Stimulated activated CD4-positive, alpha-beta T cell treated with anti-CD3 and anti-CD28 coated beads, Interleukin-1b, Interleukin-23, amount 100 ng/mL, for 4 hours (primary cell): ENCODE data around the gene RGS1.

Experiments used
- DNase-seq, 2 donors: peaks; one replicate each; pipeline ENCODE4 v3.0.0-alpha.2; 2020; ENCODE audit warnings: low read depth in 2 of 2

Gene RGS1

DNA sequence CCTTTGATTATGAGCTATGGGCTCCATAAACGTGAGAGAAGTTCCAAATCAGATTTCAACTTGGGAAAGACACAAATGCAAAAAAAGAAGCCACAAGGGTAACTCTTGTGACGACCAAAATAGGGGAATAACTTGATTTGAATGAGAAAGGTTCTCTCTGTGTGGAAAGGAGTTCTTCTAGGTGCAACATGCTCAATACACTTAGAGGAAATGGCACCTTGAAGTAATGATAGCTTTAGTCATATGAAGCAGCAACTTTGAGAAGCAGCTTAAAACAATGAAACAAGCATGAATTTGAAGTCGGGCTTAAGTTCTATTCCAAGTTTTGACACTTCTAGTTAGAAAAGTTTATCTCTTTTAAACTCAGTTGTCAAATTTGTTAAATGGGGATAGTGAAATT lies 21.8 kb upstream of the RGS1 start:
- DNase-seq: no peak

DNA sequence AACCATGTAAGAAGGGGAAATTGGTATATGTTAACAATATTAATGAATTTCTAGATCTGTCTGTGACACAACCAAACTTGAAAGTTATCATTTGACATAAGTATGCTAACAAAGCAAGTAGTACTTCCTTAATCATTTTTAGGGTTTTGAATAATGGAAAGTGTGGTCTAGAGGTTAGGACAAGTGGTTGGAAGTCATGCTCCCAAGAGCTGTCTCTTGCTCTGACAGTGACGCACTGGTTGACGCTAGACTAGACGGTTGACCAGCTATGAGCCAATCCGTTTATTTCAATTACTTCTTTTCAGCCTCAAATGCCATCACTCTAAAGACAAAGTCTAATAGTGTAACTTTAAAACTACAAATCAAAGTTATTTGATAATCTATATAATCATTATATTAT lies 20.7 kb upstream of the RGS1 start:
- DNase-seq: no peak

DNA sequence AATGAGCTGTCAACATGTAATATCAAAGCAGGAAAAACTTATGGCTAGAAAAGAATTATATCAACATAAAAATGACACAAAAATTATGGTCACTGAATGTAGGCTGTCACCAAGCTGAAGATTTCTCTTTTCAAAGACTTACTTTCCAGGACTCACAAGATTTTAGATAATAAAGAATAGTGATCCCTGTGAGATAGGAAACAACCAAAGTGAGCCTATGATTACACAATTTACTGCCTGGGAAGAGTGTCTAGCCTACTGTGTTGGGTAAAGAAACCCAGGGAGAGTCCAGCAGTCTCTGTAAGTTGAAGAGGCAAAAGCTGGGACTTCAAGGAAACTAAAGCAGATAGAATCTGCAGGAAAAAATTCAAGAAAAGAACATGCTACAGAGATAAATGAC lies 20.2 kb upstream of the RGS1 start:
- no peak for DNase-seq

DNA sequence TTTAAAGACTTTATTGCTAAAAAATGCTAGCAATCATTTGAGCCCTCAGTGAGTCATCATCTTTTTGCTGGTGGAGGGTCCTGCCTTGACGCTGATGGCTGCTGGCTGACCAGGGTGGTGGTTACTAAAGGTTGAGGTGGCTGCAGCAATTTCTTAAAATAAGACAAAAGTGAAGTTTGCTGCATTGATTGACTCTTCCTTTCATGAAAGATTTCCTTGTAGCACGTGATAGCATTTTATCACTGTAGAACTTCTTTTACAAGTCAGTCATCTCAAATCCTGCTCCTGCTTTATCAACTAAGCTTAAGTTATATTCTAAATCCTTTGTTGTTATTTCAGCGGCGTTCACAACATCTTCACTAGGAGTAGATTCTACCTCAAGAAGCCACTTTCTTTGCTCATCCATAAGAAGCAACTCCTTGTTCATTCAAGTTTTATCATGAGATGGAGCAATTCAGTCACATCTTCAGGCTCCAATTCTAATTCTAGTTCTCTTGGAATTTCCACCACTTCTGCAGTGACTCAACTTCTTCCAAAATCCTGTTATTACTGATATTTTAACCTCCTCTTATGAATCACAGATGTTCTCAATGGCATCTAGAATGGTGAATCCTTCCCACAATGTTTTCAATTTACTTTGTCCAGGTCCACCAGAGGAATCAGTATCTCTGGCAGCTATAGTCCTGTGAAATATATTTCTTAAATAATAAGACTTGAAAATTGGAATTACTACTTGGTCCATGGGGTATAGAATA lies 17.6 kb upstream of the RGS1 start:
- DNase-seq: no peak

DNA sequence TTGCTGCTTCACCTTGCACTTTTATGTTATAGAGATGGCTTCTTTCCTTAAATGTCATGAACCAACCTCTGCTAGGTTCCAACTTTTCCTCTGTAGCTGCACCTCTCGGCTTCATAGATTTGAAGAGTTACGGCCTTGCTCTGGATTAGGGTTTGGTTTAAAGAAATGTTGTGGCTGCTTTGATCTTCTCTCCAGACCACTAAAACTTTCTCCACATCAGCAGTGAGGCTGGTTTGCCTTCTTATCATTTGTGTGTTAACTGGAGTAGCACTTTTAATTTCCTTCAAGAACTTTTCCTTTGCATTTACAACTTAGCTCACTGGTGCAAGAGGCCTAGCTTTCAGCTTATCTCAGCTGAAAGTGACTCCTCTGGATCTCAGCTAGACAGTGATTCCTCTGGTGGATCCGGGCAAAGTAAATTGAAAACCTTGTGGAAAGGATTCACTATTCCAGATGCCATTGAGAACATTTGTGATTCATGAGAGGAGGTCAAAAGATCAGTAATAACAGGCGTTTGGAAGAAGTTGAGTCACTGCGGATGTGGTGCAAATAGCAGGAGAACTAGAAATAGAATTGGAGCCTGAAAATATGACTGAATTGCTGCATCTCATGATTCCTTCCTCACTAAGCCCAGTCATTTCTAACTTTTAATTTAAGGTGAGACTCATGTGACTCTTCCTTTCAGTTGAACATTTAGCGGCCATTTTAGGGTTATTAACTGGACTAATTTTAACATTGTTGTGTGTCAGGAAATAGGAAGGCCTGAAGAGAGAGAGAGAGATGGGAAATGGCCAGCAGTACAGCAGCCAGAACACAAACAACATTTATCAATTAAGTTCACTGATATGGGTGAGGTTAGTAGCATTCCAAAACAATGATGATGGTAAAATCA lies 16.2 kb upstream of the RGS1 start:
- DNase-seq: no peak

DNA sequence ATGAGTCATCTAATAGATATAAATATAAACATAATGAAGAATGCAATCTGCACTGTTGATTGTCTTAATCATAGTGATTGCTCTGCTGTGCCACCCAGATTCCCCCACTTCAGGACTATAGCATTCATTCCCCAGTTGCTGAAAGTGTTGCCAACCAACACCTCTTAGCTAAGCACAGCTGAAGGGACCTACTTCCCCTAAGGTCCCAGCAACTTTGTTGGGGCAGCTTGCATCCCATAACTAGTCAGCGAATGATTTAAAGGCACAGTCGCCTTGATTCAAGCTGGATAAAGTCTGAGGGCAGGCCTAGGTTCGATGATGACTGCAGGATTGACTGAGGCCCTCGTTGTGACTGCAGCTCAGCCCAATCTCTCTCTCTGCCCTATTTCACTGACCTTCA lies 14.3 kb upstream of the RGS1 start:
- no peak for DNase-seq

DNA sequence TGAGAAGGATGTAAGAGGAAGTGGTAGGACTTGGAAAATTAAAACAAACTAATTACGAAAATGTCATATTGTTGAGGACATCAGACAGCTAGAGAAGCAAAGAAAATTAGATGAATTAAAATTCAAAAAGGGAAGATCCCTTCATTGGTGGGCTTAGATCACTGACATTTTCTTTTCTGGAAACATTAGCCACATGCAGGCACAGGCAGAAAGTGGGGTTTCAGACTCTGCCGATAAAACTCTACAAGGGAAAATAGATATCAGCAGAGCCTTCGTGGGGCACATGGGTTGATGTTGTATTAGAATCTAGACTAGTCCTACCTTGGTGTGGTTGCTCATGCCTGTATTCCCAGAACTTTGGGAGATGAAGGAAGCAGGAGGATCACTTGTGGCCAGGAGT lies 12.4 kb upstream of the RGS1 start:
- DNase-seq: no peak

DNA sequence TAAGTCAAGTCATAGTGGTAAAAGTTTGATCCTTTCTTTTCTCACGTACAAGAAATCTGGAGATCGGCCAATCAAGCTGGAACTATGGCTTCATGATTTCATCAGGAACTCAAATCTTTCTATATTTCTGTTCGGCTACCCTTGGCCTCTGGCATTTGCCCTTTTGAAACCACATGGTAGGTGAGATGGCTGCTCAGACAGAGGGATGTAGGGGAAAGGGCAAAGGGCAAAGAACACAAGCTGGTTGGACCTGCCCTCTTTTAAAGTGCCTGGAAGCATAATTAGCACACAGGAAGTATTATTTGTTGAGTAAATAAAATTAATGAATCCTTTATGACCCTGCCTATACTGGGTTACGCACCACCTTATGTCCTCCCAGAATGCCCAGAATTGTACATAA lies 11.5 kb upstream of the RGS1 start:
- no peak for DNase-seq

DNA sequence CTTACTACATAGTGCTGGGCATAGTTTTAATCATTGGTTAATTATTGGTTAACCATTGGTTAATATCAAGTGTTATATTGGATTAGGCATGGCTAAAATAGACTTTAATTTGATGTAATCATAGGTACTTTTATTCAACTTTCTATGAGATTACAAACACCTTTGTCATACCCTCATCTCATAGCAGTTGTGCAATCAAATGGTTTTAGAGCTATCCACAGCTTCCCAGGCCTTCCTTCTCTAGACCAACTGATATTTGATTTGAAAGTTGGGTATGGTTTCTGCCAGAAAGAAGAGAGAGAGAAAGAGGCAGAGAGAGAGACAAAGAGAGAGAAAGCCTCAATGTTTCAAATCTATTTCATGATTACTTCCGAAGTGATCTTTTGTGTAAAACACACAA lies 9.6 kb upstream of the RGS1 start:
- no peak for DNase-seq

DNA sequence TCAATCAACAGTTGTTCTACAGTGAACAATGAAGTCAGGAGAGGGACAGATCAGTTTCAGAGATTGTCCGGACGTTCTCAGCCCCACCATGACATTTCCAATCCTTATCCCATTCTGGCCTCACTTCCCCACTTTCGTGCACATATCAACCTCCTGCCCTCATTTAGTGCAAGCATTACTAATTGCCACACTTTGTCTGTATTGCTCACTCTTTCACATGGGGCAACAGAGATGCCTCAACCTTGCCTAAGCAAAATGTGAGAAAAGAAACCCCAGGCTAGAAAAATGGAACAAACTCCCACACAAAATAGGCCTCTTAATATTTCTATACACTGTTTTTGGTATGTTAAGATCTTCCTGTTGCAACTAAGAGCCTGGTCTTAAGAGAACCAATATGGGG lies 8.9 kb upstream of the RGS1 start:
- DNase-seq: no peak

DNA sequence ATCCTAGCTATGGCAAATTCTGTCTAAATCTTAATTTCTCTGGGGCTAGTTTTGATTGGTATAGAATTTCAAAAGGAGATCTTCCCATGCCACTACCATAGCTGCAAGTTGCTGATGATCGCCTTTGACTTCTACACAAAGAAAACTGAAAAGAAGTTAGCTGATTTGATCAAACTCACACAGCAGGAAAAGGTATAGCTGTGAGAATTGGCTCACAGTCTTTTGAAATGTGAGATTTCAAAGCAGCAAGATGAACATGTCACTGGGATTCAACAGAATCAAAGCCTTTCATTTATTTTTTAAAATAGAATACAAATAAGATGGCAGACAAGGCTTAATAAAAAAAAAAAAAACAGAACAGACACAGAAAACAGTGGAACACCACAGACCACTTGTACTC lies 7.5 kb upstream of the RGS1 start:
- DNase-seq: no peak

DNA sequence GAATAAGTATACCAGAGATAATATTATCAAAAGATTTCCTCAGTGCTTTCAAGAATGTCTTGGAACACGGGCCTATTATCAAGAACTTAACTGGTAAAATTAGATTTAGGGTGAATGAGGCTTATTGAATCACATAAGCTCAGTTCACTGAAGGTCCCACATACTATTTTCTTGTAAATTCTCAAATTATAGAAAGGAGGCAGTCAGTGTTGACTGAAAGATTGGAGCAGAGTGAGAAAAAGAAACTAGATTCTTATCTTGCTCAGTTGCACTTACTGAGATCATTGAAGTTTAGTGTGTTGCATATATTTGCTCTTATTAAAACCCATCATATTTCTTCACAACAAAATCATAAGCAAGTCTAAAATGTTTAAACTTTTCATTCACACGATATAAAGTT lies 3.9 kb upstream of the RGS1 start:
- DNase-seq: no peak

DNA sequence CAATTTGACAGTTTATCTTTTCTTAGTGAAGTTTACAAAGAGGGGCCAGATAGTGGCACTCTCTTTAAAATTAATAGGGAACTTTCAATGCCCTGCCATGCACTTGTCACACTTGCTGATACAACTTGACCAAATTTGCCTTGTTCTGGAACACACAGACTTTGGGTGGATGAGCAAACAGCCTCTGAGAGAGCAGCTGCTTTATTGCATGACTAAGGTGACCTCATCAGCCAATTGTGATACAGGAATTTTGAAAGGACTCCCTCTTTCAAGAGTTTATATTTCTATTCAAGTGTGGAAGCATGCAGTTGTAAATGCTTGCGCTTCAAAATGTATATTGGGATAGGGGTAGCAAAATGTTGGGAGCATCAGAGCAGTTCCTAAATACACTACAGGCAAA lies 2.1 kb upstream of the RGS1 start:
- no peak for DNase-seq

DNA sequence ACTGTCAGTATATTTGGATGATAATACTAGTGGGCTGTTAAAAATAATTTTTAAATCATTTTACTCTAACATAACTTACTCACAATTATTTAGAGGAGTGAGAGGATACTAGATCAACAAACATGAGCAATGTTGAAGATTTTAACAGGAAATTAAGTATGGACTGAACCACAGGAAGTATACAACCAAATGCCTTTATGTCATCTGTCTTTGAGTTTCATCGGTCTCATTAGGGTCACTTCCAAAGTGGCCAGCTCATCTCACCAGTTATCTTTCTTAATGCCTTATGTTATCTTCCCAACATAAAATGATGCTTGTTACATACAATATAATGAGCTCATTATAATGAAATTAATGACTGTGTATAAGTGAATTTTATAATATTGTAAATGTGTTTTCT lies 1.5 kb upstream of the RGS1 start:
- no peak for DNase-seq

DNA sequence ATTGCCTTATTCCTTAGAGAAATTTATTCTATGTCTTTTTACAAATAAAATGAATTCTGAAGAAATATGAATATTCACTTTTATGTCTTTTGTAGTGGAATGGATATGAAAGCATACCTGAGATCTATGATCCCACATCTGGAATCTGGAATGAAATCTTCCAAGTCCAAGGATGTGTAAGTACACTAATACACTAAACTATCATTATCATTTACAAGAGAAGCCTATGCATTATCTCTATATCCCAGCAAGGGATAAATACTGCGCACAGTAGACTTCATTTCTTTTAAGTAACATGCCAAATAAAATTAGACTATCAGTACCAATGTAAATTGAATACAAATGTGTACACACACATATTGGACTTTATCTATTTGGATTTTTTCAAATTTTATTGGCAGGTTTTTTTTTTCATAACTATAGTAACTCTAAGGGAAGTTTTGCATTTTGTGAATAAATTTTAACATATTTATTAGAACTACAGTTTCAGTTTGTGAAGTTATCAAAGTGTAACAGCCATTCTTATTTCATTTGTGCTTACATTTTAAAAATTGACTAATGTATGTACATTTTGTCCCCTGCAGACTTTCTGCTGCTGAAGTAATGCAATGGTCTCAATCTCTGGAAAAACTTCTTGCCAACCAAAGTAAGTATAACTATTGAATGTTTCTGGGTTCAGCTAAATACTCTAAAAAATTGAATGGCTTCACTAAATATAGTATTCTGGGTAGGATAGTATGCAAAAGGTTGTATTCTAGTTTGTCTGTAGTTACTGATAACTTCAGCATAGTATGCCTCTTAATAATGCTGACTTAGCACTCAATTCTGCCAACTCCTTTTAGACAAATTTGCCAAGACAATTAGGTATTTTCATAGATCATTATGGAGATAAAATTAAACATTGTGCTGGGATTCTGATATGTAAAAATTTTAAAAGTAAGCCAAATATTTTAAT lies 894 bp downstream of the RGS1 start:
- no peak for DNase-seq

DNA sequence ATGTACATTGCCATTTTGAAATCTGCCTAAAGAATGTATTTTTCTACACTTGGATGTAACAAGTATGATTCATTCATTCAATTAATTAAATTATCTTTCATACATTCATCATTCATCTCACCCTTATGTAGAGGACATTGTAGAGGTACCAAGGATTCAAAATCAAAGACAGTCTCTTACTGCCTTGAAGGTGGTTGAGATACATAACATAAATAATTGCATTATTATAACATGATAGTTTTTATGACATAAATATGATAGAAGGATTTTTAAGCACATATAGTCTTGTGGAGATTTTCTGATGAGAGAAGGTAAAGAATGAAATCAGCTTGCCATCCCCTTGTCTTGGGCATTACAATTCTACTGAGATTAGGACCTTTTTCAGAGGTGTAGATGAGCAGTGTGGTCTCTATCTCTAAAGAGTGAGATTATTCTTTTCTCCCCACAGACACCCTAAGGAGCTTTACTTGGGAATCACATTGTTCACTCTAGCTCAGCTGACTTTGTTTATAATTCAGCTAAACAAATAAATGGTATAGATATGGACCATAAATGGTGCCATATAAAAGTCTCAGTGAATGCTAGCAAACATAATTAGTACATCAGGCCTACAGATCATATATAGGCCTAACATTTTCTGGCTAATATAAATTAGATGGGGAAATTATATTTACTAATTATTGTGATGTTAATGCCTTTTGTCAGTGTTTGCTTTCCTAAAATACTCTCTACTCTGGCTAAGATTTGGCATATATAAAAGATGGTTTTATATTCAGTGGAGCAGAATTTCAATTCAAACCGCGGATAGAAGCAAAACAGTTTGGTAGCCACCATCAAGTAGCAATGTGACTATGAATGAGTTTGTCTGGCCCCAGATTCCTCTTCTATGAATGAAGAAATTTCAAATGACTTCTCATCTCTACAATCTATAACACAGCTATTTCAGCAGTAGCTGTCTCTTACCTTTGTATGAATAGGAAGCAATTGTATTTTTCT lies 1.9 kb downstream of the RGS1 start:
- no peak for DNase-seq

DNA sequence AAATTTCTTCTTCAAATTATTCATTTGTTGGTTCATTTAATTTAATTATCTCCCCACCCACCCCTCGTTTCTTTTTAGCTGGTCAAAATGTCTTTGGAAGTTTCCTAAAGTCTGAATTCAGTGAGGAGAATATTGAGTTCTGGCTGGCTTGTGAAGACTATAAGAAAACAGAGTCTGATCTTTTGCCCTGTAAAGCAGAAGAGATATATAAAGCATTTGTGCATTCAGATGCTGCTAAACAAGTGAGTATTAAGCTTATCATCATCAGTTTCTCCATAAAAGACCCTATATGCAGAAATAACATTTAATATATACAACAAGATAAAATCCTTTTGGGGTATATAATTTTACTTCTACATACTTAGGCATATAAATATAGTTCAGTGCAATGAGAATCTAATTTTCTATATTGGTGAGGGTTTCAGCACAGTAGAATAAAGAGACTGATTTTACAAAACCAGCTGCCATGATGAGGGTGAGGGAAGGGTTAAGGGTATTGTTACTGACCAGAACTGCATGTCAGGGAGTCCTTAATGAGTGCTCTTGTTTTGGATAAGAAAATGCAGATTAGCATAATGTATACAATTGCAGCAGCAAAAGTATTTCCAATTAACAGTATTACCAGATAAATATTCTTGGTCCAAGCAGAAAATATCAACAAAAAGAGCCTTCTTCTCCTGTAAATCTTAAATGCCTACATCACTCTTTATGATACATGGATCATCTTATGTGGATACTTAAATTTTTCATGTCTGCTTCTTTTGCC lies 2.8 kb downstream of the RGS1 start:
- no peak for DNase-seq

DNA sequence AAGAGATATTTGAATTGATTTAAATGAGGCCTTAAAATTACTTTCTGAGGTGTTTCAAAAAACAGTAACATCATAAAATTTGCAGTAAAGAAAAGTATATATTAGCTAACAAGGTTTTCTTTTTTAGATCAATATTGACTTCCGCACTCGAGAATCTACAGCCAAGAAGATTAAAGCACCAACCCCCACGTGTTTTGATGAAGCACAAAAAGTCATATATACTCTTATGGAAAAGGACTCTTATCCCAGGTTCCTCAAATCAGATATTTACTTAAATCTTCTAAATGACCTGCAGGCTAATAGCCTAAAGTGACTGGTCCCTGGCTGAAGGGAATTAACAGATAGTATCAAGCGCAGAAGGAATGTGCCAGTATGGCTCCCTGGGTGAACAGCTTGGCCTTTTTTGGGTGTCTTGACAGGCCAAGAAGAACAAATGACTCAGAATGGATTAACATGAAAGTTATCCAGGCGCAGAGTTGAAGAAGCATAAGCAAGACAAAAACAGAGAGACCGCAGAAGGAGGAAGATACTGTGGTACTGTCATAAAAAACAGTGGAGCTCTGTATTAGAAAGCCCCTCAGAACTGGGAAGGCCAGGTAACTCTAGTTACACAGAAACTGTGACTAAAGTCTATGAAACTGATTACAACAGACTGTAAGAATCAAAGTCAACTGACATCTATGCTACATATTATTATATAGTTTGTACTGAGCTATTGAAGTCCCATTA lies 3.6 kb downstream of the RGS1 start:
- no peak for DNase-seq

DNA sequence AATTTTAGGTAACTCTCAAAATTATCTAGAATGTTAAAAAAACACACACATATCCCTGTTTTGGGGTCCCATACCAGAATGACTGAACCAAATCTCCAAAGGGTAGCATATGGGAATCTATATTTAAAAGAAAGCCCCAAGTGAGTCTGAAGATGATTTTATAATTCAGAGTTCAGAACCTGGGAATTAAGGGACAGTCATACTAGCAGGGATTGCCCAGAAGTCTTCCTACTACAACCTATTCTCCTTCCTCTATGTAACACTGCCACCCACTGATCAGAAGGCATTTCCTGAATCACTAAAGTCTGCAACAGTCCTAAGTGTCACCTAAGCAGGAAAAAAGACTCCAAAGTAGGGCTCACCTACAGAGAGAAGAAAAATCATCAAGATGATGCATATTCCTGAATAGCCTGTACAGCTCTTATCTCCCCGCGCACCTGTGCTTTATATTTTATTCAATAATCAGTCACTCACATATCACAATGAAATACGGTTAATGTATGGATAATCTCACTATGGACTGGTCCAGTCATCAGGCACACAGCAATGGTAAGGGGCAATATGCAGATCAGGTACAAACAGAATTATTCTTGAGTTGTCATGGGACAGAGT lies 4.9 kb downstream of the RGS1 start:
- DNase-seq: no peak
